Posterior vena cava (tissue), 2 donors: ENCODE data around the gene LILRA6. TPM values are rescaled to one million over a fixed set of nuclear protein-coding genes. Genes with fewer than 3 reads are reported as not detected.
"Not testable (repeated sequence)": the region's sequence is repeated elsewhere in the genome, so short reads cannot be mapped to it uniquely, and the experiment has no call there.

ENCODE experiments used
- DNase-seq: peaks from one replicate; pipeline ENCODE4 v3.0.0-alpha.2; 2020; ENCODE audit warnings: low spot score
- intact Hi-C, 2 donors: fragments of 100-400 bp; cut with DNase I; formaldehyde crosslinking; loops; one replicate each; pipeline versions ENCODE4 v1.14.1 to v1.14.2; 2022 to 2023
- total RNA-seq, 2 donors: library from RNA; stranded (reverse); fragmentation: NEBNext Ultra II Directional; extraction: Animal tissue kit (Norgen Biotek cat#: 25700); gene quantifications; one replicate each; pipeline ENCODE4 v1.2.1, GENCODE V29; 2021
- donor health status: DM: yes; HTN: yes; CAD: no.
- donor health status: DM: yes; HTN: yes; CAD: no.

LILRA6 gene
- total RNA-seq, 2 donors from 2014 or later, result 8.1 to 9.6 TPM

- intact Hi-C loops, result no loop called here
- DNase-seq, result peak; percentile 71
Observed at GRCh38 chr19:54216869-54217268, 25.7 kb downstream of the LILRA6 start.

- DNase-seq, result peak; percentile 41
- intact Hi-C loops, result not testable (repeated sequence)
Observed at GRCh38 chr19:54214734-54215133, 27.9 kb downstream of the LILRA6 start.

GRCh38 chr19:54214217-54214616 is 28.4 kb downstream of the LILRA6 start:
- intact Hi-C loops, DNase-seq: not testable (repeated sequence)

GRCh38 chr19:54211235-54211634 is 31.4 kb downstream of the LILRA6 start:
- DNase-seq, result peak; percentile 50
- intact Hi-C loops, result no loop called here

GRCh38 chr19:54209811-54210494 is 32.6 kb downstream of the LILRA6 start:
- DNase-seq, result peak; percentile 95
- intact Hi-C loops, result no loop called here

GRCh38 chr19:54209058-54209810 is 33.4 kb downstream of the LILRA6 start:
- intact Hi-C loops, result no loop called here
- DNase-seq, result peak; percentile 82

- intact Hi-C loops, result no loop called here
- no peak for DNase-seq
Observed at GRCh38 chr19:54208784-54209057, 33.9 kb downstream of the LILRA6 start.

GRCh38 chr19:54207983-54208783 is 34.4 kb downstream of the LILRA6 start:
- intact Hi-C loops, result loop anchor here in 1 of 2 donors (2.0 kb wide), 1 partner anchor 35 kb away; the partner anchor contains the start of gene TMC4
- DNase-seq, result peak; percentile 89

GRCh38 chr19:54207676-54207982 is 35.0 kb downstream of the LILRA6 start:
- intact Hi-C loops, result loop anchor here in 1 of 2 donors (2.0 kb wide), 1 partner anchor 35 kb away; the partner anchor contains the start of gene TMC4
- no peak for DNase-seq

GRCh38 chr19:54207193-54207592 is 35.4 kb downstream of the LILRA6 start:
- DNase-seq, result peak; percentile 86
- intact Hi-C loops, result loop anchor here in 1 of 2 donors (2.0 kb wide), 1 partner anchor 34 kb away; the partner anchor contains the start of gene TMC4

- intact Hi-C loops, result loop anchor here in 1 of 2 donors (2.0 kb wide), 1 partner anchor 34 kb away; the partner anchor contains the start of gene TMC4
- no peak for DNase-seq
Observed at GRCh38 chr19:54206831-54207177, 35.8 kb downstream of the LILRA6 start.

- peak; percentile 81 for DNase-seq
- intact Hi-C loops, result loop anchor here in 1 of 2 donors (2.0 kb wide), 1 partner anchor 33 kb away; the partner anchor contains the start of gene TMC4
Observed at GRCh38 chr19:54206030-54206830, 36.4 kb downstream of the LILRA6 start.

GRCh38 chr19:54204767-54205468 is 37.7 kb downstream of the LILRA6 start:
- peak; percentile 36 for DNase-seq
- intact Hi-C loops, result no loop called here

GRCh38 chr19:54203151-54203611 is 39.4 kb downstream of the LILRA6 start:
- intact Hi-C loops, result no loop called here
- DNase-seq, result peak; percentile 55

GRCh38 chr19:54201980-54202379 is 40.6 kb downstream of the LILRA6 start:
- peak; percentile 38 for DNase-seq

GRCh38 chr19:54201172-54201701 is 41.4 kb downstream of the LILRA6 start:
- no peak for DNase-seq
- intact Hi-C loops, result no loop called here

More at GRCh38 chr19:54201980-54202379, 40.6 kb downstream of the LILRA6 start:
- intact Hi-C loops, result no loop called here

GRCh38 chr19:54199401-54199800 is 43.2 kb downstream of the LILRA6 start:
- no peak for DNase-seq
- intact Hi-C loops, result no loop called here

GRCh38 chr19:54197121-54197520 is 45.5 kb downstream of the LILRA6 start:
- intact Hi-C loops, result no loop called here
- no peak for DNase-seq
